Hypothalamus (tissue), 51 donors: ENCODE measurements around the gene GM2A.
"Not testable (repeated sequence)": the region's sequence is repeated elsewhere in the genome, so short reads cannot be mapped to it uniquely, and the experiment has no call there.

Source experiments
- DNase-seq, 51 donors: peaks; one replicate each; lab custom pipeline; 2025; lab: John Stamatoyannopoulos, UW

The GM2A gene

DNA sequence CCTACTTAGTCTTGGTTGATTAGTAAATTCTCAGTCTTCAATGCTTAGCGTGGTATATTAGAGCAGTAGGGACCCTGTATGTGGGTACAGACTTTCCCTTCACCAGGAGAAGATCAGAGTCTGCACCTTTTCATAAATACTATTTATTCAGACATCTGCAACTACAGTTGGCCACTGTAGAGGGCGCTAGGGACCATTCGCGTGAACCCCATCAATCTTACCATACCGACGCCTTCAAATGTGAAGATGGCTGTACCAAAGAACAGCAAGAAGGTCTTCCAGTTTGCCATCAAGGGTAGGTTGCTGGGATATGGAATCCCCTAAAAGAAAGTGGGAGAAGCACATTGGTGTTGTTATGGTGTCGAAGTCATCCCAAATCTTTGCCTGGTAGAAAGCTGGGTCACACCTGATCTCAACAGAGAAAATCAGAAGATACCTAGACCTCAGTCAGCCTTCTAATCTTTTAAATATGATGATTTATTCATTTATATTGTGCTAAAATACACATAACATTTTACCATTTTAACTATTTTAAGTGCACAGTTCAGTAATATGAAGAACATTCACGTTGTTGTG, 31.5 kb downstream of the GM2A start:
- DNase-seq = no peak

DNA sequence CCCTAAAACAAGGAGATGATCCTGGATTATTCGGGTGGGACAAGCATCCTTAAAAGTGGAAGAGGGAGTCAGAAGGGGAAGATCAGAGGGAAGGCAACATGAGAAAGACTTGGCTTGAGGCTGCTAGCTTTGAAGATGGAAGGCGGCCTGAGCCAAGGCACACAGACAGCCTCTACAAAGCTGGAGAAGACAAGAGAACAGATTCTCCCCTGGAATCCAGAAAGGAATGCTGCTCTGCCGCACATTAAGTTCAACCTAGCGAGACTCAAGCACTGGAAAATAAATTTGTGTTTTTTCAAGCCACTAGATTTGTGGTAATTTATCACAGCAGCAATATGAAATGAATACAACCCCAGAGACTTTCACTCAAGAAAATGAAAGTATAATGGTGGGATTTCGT, 32.7 kb downstream of the GM2A start:
- no peak for DNase-seq

DNA sequence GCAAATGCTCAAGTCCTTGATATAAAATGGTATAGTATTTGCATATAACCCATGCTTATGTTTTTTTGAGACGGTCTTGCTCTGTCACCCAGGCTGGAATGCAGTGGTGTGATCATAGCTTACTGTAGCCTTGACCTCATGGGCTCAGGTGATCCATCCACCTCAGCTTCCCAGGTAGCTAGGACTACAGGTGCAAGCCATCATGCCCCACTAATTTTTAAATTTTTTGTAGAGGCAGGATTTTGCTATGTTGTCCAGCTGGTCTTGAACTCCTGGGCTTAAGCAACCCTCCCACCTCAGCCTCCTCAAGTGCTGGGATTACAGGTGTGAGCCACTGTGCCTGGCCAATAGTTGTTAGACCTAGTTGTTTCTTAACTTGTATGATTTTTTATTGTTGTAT, 33.3 kb downstream of the GM2A start:
- no peak for DNase-seq

DNA sequence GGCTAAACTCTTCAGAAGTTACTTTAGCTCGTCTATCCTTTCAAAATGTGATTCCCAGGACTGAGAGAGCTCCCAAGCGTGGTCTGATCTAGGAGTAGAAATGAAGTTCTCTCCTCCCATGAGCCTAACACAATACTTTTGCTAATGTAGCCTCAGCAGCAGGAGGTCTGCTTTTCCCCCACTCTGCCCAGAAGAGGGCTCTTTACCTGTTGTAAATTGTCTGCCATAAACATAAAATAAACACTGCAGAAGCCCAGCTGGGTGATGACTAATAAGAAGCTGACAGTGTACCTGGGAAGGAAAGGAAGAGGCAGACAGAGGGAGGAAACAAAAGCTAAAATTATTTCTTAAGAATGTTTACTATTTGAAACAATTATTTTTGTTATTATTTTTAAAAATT, 35.2 kb downstream of the GM2A start:
- DNase-seq = no peak

DNA sequence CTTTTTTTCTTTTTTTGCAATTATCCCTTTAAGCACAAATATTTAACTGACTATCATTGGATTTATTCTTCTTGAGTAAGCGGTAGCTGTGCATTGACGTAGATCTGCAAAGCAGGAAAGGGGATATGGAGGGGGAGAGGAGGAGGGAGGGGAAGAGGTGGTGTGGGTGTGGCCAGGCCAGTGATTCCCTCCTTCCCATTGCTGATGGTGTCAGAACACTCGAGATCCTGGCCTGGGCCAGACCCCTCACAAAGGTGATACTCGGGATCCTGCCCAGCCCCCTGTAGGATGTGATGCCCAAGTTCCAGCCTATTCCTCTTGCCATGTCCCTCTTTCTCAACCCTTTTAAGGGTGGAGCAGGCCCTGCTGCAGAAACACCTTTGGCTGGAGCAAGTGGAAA, 40.6 kb downstream of the GM2A start:
- no peak for DNase-seq

DNA sequence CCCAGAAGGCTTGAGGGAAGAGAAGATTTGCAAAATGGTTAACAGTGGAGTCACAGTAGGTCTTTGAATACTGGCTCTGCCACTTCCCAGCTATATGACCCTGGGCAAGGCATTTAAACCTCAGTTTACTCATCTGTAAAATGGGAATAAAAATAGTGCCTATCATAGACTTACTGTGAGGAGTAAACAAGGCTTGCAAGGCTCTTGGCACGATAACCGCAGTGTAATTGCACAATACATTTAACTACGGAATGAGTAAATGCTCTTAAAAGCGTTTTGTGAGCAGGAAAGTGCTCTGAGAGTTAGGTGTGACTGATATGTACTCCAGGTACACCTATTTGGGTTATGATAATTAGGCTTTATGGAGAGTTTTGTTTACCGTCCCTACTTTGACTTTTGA, 42.2 kb downstream of the GM2A start:
- no peak for DNase-seq

DNA sequence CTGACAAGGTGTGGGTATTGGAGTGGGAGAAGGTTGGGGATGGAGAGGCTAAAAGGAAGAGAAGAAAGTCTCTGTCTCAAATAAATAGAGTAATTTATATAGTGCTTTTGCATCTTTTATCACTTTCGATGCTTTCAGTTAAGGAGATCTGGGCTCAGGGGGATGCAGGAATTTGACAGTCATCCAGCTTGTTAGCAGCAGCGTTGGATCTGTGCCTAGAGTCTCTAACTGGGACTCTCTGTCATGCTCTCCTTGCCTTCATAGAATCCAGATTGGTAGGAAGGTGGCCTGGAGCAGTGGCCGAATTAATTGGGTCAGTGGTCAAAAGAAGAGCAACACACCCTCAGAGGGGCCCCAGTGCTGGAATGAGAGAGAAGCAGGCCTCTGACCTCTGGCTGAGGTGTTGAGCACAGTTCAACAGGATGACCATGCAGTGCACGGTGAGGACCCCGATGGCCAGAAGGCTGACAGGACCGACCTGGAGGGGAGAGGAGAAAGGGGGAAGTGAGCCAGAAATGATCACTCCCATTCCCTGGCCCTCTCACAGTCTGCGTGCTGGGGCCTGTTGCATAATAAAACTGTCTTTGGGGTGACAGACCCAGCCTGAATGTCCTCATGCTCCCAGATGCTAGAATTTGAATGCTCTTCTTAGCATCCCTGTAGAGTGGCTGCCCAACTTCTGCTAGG, 42.9 kb downstream of the GM2A start:
- no peak for DNase-seq

DNA sequence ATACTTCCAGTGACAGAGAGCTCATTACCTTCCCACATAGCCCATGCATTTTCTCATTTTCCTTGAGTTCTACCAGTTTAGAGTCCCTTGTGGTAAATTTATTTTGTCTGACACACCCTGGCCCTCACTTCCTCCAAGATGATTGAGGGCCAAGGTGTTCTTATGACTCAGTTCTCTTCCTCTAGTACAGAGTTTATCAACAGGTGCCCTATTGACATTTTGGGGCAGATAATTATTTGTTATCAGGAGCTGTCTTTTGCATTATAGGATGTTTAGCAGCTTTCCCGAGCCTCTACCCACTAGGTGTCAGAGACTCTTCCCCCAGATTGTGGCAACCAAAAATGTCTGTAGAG, 43.5 kb downstream of the GM2A start:
- no peak for DNase-seq

DNA sequence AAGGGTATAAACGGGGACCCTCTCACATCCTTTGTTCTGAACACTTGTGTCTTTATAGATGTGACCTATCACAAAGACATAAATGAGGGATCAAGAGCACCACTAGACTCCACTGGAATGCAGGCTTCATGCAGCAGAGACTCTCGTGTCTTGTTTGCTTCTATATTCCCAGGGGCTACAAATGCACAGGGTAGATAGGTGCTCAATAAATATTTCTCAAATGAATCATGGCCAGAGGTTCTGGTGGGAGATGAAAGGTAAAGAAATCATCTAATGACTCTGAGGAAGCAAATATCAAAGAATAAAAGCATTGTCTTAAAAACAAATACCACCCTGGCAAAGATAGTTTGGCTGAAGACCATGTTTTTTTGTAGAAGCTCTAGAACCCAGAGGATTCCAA, 44.0 kb downstream of the GM2A start:
- no peak for DNase-seq

DNA sequence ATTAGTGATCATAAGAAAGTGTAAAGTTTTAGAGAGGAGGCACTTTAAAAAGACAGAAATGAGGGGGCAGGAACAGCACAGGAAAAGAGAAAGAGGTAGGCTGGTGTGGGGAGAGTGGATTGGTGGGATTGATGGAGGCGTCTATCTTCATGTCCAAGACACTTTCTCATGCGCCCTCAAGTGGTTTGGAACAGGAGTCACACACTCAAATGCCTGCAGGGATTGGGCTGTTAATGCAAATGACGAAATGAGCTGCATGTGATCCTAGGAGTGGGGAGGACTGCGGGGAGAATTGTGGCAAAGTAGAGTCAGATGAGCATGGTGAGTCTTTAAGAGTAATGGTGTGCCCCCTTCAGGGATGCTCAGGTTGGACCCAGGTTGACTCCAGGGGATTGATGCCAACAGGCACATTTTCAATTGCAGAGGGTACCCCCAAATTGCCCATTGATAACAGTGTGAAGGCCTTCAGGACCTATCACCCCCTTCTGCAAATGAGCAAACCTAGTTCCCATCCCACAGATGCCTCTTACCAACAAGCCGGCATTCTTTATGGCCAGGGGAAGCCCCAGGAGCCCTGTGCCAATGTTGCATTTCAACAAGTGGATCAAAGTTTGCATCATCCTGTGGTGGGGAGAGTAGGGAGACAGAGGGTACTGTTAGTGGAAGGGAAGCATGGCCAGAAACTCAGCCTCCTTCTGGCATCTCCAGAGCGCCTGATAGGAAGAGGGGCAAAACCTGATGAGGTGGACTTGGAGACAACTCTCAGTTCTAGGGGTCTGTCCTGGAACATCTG, 45.3 kb downstream of the GM2A start:
- peak in 2 of 51 donors; percentile 9 to 10 for DNase-seq

DNA sequence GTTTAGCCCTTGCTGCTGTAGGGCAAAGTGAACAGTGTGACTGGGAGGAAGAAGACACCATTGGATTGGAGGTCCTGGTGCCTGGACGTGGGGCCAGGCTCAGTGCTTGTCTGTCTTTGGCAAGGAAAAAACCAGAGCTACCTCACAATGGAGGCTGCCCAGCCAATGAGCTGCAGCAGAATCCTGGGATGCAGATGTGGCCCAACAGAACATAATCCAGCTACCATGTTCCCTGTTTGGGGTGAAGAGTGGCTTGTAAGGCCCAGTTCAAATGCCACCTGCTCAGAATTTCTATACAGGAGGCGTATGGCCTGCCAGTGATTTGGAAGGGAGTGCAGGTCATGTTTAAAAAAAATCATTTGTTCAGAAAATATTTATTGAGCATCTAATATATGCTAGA, 50.7 kb downstream of the GM2A start, which contains the start of gene SLC36A3:
Gene SLC36A3 (minus strand): TSS at position 101 of the 400 bp plus-strand sequence. CDS start 412 bp downstream, outside the sequence.
- DNase-seq = no peak

DNA sequence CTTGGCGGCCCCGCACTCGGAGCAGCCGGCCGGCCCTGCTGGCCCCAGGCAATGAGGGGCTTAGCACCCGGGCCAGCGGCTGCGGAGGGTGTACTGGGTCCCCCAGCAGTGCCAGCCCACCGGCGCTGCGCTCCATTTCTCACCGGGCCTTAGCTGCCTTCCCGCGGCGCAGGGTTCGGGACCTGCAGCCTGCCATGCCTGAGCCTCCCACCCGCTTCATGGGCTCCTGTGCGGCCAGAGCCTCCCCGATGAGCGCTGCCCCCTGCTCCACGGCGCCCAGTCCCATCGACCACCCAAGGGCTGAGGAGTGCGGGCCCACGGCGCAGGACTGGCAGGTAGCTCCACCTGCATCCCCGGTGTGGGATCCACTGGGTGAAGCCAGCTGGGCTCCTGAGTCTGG, 56.3 kb downstream of the GM2A start:
- not testable (repeated sequence) for DNase-seq

DNA sequence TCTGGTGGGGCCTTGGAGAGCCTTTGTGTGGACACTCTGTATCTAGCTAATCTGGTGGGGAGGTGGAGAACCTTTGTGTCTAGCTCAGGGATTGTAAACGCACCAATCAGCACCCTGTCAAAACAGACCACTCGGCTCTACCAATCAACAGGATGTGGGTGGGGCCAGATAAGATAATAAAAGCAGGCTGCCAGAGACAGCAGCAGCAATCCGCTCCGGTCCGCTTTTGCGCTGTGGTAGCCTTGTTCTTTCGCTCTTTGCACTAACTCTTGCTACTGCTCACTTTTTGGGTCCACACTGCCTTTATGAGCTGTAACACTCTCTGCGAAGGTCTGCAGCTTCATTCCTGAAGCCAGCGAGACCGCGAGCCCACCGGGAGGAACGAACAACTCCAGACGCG, 56.8 kb downstream of the GM2A start:
- not testable (repeated sequence) for DNase-seq

DNA sequence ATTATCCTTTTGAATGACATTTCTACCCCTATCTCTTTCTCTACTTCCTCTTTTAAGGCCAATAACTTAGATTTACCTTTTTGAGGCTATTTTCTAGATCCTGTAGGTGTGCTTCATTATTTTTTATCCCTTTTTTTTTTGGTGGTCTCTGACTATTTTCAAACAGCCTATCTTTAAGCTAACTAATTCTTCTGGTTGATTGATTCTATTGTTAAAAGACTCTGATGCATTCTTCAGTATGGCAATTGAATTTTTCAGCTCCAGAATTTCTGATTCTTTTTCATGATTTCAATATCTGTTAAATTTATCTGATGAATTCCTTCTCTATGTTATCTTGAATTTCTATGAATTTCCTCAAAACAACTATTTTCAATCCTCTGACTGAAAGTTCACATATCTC, 57.9 kb downstream of the GM2A start:
- no peak for DNase-seq

DNA sequence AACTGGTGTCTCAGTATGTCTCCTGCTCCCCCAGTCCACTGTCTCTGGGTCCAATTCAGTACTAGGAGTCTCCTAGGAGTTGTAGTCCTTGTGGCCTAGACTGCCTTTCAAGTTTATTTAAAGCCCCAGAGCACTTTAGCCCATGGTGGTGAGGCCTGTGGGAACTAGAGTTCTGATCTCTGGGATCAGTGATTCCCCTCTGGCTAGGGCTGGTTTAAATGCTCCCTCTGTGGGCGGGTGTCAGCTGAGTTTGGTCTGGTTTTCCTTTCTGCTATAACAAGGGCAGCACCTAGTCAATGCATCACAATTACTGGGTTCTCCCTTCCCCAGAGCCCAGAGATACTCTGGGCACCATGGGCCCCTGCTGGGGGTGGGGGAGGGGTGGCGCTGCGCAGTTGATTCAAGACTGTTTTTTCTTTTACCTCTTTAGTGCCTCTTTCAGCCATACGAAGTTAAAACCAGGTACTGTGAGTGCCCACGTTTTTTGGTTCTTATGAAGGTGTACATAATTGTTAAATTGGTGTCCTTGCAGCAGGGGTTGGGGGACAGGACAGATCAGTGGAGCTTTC, 59.9 kb downstream of the GM2A start:
- DNase-seq = no peak

DNA sequence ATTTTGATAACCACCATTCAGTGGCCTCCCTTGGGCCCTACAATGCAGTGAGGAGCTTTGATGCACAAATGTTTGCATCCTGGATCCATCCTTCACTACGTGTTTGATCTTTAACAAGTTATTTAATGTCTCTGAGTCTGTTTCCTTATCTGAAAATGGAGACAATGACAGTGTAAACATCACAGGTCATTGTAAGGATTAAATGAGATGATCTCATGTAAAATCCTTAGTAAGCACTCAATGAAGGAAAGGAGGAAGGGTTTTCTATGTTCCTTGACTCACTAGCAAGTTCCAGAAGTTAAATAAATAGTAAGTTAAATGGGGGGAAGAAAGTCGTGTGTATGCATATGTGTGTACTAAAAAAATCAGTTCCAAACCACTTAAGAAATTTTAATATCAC, 60.4 kb downstream of the GM2A start:
- DNase-seq = no peak

DNA sequence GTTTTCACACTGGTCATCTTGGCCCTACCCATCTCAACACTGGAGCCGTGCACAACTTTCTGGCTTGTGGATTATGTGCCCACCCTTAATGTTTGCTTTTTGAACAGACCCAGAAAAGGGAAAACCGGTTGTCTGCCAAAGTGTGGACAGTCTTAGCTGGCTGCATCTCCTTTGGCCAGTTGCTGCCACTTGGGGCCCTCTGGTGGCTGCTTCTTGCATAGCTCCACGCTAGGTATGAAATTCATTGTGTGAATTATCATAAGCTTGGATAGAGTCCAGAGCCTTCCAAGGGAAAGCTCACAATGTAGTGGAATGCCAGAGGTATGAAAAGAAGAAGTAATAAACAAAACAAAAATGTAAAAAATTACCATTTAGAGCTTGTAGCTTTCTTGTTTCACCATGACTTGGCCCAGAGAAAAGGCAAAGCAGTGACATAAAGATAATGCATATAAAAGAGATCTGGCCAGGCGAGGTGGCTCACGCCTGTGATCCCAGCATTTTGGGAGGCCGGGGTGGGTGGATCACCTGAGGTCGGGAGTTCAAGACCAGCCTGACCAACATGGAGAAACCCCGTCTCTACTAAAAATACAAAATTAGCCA, 63.1 kb downstream of the GM2A start:
- peak in 29 of 51 donors; percentile 2 to 61 (median 16) for DNase-seq

DNA sequence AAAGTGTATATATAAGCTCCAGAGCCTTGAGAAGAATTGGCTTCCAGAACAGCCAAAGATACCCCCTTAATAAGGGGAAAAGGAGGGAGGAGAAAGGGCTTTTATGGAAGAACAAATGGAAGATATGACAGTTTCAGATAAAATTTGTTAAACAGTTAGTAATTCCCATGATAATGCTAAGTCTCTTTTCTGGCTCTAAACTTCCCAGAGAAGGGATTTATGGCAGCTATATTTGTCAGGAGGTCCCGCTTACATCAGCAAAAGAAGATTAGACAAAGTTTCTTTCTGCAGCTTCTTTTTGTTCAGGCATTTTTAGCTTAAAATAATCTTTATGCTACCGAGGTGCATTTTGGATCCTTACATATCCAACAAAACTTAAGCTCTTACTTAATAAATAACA, 64.9 kb downstream of the GM2A start:
- DNase-seq = no peak

DNA sequence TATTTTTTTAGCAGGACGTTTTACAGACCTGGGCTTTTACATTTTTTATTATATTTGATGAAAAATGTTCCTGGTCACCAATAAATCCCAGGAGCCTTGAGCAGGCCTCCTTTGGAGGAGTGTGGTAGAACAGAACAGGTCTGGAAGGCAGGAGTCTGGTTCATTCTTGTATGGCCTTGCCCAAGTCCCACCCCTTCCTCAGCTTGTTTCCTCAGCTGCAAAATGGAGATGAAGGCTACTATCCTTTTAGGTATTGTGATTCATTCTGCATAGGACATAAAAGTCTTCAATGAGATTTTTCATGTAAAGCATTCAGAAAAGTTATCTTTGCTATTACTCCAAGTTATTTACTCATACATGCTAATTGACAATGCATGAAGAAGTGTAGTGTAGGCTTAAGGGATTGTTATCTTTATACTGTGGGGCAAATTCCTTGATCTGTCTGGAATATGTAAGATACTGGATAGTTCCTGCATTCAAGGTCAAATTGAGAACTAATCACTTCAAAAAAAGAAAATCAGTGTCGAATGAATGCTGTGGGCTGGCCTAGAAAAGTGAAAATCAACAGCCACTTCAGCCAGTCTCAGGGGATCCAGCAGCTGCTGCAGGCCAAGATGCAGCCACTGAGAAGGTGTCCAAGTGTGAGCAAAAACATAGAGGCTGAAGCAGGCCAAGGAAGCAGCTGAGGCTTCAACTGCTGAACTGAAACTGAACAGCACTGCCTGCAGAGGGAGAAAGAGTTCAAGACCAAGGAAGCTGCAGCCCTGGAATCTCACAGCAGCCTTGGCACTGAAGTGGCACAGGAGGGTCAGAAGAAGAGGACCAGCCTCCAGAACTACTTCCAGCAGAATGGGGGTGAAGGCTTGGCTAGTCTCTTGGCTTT, 66.1 kb downstream of the GM2A start:
- DNase-seq = peak in 12 of 51 donors; percentile 10 to 33 (median 16)
